Mesendoderm (in vitro differentiated cells): ENCODE measurements around the gene FABP3.
"Not testable (repeated sequence)": the region's sequence is repeated elsewhere in the genome, so short reads cannot be mapped to it uniquely, and the experiment has no call there.

Experiments
- DNase-seq: peaks from one replicate; pipeline ENCODE4 v3.0.0; 2013
- H2AK5ac ChIP-seq: 2 replicates; pipeline ENCODE4 v1.6.1; 2013; ENCODE audit warnings: low read length, inconsistent platforms
- H2BK120ac ChIP-seq: 2 replicates; pipeline ENCODE4 v1.6.1; 2013; ENCODE audit warnings: low read depth, mild to moderate bottlenecking, low read length, moderate library complexity, mixed read lengths
- H2BK15ac ChIP-seq: replicated peaks from 2 replicates; pipeline ENCODE4 v1.6.1; 2013; ENCODE audit warnings: low read depth, mild to moderate bottlenecking, moderate library complexity
- H2BK5ac ChIP-seq: 2 replicates; pipeline ENCODE4 v1.6.1; 2013; ENCODE audit warnings: low read length, inconsistent platforms
- H3K18ac ChIP-seq: 2 replicates; pipeline ENCODE4 v1.6.1; 2013; ENCODE audit warnings: mild to moderate bottlenecking, low read length, mixed read lengths
- H3K23ac ChIP-seq: one replicate; pipeline ENCODE4 v1.6.1; 2013; ENCODE audit warnings: low read length
- H3K27ac ChIP-seq: 2 replicates; pipeline ENCODE4 v1.5.1; 2013; ENCODE audit warnings: low read depth, mild to moderate bottlenecking, inconsistent platforms, low read length, moderate library complexity
- H3K27me3 ChIP-seq: 2 replicates; pipeline ENCODE4 v1.6.1; 2013; ENCODE audit warnings: low read length, control low read depth, mild to moderate bottlenecking, inconsistent platforms; ENCODE audit not compliant: insufficient read depth, poor library complexity
- H3K36me3 ChIP-seq: 2 replicates; pipeline ENCODE4 v1.6.1; 2013; ENCODE audit warnings: low read length, inconsistent platforms; ENCODE audit not compliant: control insufficient read depth, insufficient read depth
- H3K4ac ChIP-seq: one replicate; pipeline ENCODE4 v1.6.1; 2013; ENCODE audit warnings: low read depth, mild to moderate bottlenecking, low read length, moderate library complexity
- H3K4me1 ChIP-seq: 2 replicates; pipeline ENCODE4 v1.6.1; 2013; ENCODE audit warnings: low read depth, low read length, inconsistent platforms; ENCODE audit not compliant: control insufficient read depth
- H3K4me2 ChIP-seq: 2 replicates; pipeline ENCODE4 v1.6.1; 2013; ENCODE audit warnings: low read length
- H3K4me3 ChIP-seq: 2 replicates; pipeline ENCODE4 v1.5.1; 2013; ENCODE audit warnings: mild to moderate bottlenecking, low read length
- H3K56ac ChIP-seq: one replicate; pipeline ENCODE4 v1.6.1; 2013; ENCODE audit warnings: low read length
- H3K79me1 ChIP-seq: 2 replicates; pipeline ENCODE4 v1.6.1; 2013; ENCODE audit warnings: low read length, inconsistent platforms
- H3K79me2 ChIP-seq: 2 replicates; pipeline ENCODE4 v1.6.1; 2013; ENCODE audit warnings: mild to moderate bottlenecking, low read length; ENCODE audit not compliant: control insufficient read depth, insufficient read depth
- H3K9ac ChIP-seq: 2 replicates; pipeline ENCODE4 v1.6.1; 2013; ENCODE audit warnings: low read length, inconsistent platforms
- H4K5ac ChIP-seq: one replicate; pipeline ENCODE4 v1.6.1; 2013; ENCODE audit warnings: low read length
- H4K8ac ChIP-seq: one replicate; pipeline ENCODE4 v1.6.1; 2013; ENCODE audit warnings: low read depth, mild to moderate bottlenecking, control low read depth, low read length, moderate library complexity
- WGBS: extraction: QIAGEN DNeasy Blood & Tissue Kit; methylation state at CpG from one replicate; pipeline ENCODE4 v1.1.7; 2013; ENCODE audit warnings: low lambda C conversion rate, missing lambda C conversion rate; ENCODE audit not compliant: insufficient coverage; ENCODE audit errors: extremely low coverage; 5-methylcytosine and 5-hydroxymethylcytosine counted together

Gene FABP3

DNA sequence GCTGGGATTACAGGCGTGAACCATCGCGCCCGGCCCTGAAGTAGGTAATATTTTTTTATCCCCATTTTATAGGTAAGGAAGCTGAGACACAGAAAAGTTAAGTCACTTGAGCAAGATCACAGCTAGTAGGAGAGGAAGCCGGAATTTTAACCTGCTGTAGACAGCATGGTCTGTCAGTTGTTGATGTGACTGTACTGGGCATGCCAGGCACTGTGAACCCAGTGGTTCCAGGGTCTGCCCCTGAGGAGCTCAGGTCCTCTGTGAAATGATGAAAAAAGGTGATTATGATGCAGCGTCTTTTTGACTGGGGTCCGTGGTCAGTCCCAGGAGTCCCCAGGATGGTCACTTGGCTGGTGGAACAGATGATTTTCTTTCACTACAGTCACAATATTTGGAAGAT lies 16.7 kb upstream of the FABP3 start:
- Histone ChIP-seq H3K36me3 (no peaks in the 10 kb centered on the region), H3K18ac (no peak overlapping the region), H3K9ac (no peak overlapping the region), H4K5ac (no peak overlapping the region), H2BK120ac (no peak overlapping the region), H3K4ac (no peak overlapping the region), H3K4me2 (no peak overlapping the region), H3K27ac (no peak overlapping the region), H3K23ac (no peak overlapping the region), H4K8ac (no peak overlapping the region), H3K4me3 (no peak overlapping the region), H2BK15ac (no peak overlapping the region), H3K27me3 (no peaks in the 10 kb centered on the region), H2AK5ac (no peak overlapping the region), H3K4me1 (no peaks in the 10 kb centered on the region), H3K79me1 (no peaks in the 10 kb centered on the region), H3K56ac (no peak overlapping the region), H3K79me2 (no peaks in the 10 kb centered on the region), H2BK5ac (no peak overlapping the region)
- WGBS = no CpG with 5 or more reads among the region's 7 CpGs
- no peak for DNase-seq

GRCh38 chr1:31387612-31388011 lies 14.7 kb upstream of the FABP3 start:
- DNase-seq = no peak
- no peaks in the 10 kb centered on the region for H3K36me3 ChIP-seq
- H3K4me3 ChIP-seq = no peak overlapping the region
- H3K18ac ChIP-seq = no peak overlapping the region
- H3K4ac ChIP-seq = no peak overlapping the region
- no peak overlapping the region for H2BK5ac ChIP-seq
- no peak overlapping the region for H3K23ac ChIP-seq
- no peak overlapping the region for H4K8ac ChIP-seq
- WGBS = no CpG with 5 or more reads among the region's 10 CpGs
- H3K4me2 ChIP-seq = no peak overlapping the region
- H2AK5ac ChIP-seq = no peak overlapping the region
- H2BK120ac ChIP-seq = no peak overlapping the region
- no peak overlapping the region for H3K27ac ChIP-seq
- no peak overlapping the region for H4K5ac ChIP-seq
- H3K9ac ChIP-seq = no peak overlapping the region
- no peak overlapping the region for H2BK15ac ChIP-seq
- H3K27me3 ChIP-seq = no peaks in the 10 kb centered on the region
- no peaks in the 10 kb centered on the region for H3K79me1 ChIP-seq
- H3K56ac ChIP-seq = no peak overlapping the region
- no peaks in the 10 kb centered on the region for H3K4me1 ChIP-seq
- no peaks in the 10 kb centered on the region for H3K79me2 ChIP-seq

GRCh38 chr1:31386576-31387243 lies 13.8 kb upstream of the FABP3 start:
- H2AK5ac ChIP-seq, H3K4me1 ChIP-seq, H2BK5ac ChIP-seq, H2BK15ac ChIP-seq, H3K4me3 ChIP-seq, H4K5ac ChIP-seq, H4K8ac ChIP-seq, H3K9ac ChIP-seq, H3K4me2 ChIP-seq, H3K36me3 ChIP-seq, H2BK120ac ChIP-seq, H3K79me2 ChIP-seq, DNase-seq, H3K23ac ChIP-seq, H3K4ac ChIP-seq, H3K79me1 ChIP-seq, H3K27me3 ChIP-seq, H3K27ac ChIP-seq, H3K56ac ChIP-seq, H3K18ac ChIP-seq: not testable (repeated sequence)
- WGBS = no CpG with 5 or more reads among the region's 8 CpGs

DNA sequence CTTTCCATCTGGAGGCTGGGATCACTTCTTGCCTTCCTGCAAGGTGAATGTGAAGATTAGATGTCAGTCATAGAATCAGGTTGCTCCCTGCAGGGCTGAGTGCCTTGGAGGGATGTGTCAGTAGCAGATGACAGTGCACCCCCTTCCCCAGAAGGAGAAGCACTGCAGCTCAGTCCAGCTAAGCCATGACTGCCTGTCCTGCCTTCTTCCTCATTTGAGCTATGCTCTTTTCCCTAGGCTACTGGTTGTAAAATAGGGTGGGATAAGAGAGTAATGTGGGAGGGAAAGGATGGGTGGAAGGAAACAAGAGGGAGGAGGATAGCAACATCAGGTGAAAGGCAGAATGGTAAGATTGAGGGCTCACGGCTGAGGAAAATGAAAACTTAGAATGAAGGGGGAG lies 11.1 kb upstream of the FABP3 start:
- Histone ChIP-seq H2BK120ac (no peak overlapping the region), H3K4me1 (no peaks in the 10 kb centered on the region), H2AK5ac (no peak overlapping the region), H3K27ac (no peak overlapping the region), H3K23ac (no peak overlapping the region), H3K18ac (no peak overlapping the region), H3K4me3 (no peak overlapping the region), H3K56ac (no peak overlapping the region), H2BK5ac (no peak overlapping the region), H3K4me2 (no peak overlapping the region), H3K4ac (no peak overlapping the region), H3K79me1 (no peaks in the 10 kb centered on the region), H3K27me3 (no peaks in the 10 kb centered on the region), H3K79me2 (no peaks in the 10 kb centered on the region), H4K5ac (no peak overlapping the region), H4K8ac (no peak overlapping the region), H3K9ac (no peak overlapping the region), H2BK15ac (no peak overlapping the region), H3K36me3 (no peaks in the 10 kb centered on the region)
- no CpG with 5 or more reads among the region's 1 CpG for WGBS
- DNase-seq = no peak

DNA sequence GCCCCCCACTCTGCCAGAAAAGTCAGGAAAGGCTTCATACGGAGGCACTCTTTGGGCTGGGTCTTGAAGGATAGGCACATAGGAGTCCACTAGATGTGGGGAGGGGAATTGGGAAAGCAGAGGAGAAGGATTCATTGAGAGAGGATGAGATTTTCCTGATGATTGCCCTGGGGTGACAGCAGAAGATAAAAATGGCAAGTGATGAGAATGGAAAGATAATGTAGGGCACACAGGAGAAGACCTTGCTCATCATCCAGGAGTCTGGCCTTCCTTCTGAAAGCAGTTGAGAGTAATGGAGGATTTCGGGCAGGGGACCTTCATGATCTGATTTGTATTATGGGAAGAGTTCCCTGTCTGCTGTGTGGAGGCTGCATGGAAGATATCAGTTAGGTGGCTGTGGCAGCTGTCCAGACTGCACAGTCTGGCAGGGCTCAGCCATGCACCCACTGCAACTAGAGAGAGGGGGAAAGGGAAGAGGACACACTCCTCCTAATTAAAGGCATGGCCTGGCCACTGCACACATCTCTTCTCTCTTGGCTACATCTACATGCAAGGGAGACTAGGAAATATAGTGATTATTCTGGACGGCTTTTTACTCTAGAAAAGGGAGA lies 9.6 kb upstream of the FABP3 start:
- Histone ChIP-seq H2BK15ac (no peak overlapping the region), H3K4me3 (no peak overlapping the region), H3K23ac (no peak overlapping the region), H3K79me2 (no peaks in the 10 kb centered on the region), H2BK5ac (no peak overlapping the region), H3K27me3 (no peaks in the 10 kb centered on the region), H3K9ac (no peak overlapping the region), H3K4me2 (no peak overlapping the region), H3K79me1 (no peaks in the 10 kb centered on the region), H2BK120ac (no peak overlapping the region), H3K36me3 (no peaks in the 10 kb centered on the region), H2AK5ac (no peak overlapping the region), H4K8ac (no peak overlapping the region), H3K4me1 (no peaks in the 10 kb centered on the region), H3K18ac (no peak overlapping the region), H3K56ac (no peak overlapping the region), H3K4ac (no peak overlapping the region), H3K27ac (no peak overlapping the region), H4K5ac (no peak overlapping the region)
- no peak for DNase-seq
- no CpG with 5 or more reads among the region's 3 CpGs for WGBS
